Umbilical cord (tissue), 2 donors: ENCODE results near the gene FOXA3. TPM values are rescaled to one million over a fixed set of nuclear protein-coding genes. Genes with fewer than 3 reads are reported as not detected.

ENCODE experiments used
- DNase-seq: peaks from one replicate; pipeline ENCODE4 v3.0.0-alpha.2; 2015; ENCODE audit warnings: low spot score
- total RNA-seq: library from RNA; depleted of rRNA; stranded (reverse); fragments of >200 nt; gene quantifications from one replicate; pipeline ENCODE4 v1.2.3, GENCODE V29; 2014; ENCODE audit warnings: low replicate concordance; ENCODE audit not compliant: insufficient read depth

FOXA3 gene
- total RNA-seq, 1 donor from 2014 or later: not detected

DNA sequence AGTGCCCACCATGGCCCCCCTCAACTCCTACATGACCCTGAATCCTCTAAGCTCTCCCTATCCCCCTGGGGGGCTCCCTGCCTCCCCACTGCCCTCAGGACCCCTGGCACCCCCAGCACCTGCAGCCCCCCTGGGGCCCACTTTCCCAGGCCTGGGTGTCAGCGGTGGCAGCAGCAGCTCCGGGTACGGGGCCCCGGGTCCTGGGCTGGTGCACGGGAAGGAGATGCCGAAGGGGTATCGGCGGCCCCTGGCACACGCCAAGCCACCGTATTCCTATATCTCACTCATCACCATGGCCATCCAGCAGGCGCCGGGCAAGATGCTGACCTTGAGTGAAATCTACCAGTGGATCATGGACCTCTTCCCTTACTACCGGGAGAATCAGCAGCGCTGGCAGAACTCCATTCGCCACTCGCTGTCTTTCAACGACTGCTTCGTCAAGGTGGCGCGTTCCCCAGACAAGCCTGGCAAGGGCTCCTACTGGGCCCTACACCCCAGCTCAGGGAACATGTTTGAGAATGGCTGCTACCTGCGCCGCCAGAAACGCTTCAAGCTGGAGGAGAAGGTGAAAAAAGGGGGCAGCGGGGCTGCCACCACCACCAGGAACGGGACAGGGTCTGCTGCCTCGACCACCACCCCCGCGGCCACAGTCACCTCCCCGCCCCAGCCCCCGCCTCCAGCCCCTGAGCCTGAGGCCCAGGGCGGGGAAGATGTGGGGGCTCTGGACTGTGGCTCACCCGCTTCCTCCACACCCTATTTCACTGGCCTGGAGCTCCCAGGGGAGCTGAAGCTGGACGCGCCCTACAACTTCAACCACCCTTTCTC, 8.2 kb downstream of the FOXA3 start:
- DNase-seq: no peak

DNA sequence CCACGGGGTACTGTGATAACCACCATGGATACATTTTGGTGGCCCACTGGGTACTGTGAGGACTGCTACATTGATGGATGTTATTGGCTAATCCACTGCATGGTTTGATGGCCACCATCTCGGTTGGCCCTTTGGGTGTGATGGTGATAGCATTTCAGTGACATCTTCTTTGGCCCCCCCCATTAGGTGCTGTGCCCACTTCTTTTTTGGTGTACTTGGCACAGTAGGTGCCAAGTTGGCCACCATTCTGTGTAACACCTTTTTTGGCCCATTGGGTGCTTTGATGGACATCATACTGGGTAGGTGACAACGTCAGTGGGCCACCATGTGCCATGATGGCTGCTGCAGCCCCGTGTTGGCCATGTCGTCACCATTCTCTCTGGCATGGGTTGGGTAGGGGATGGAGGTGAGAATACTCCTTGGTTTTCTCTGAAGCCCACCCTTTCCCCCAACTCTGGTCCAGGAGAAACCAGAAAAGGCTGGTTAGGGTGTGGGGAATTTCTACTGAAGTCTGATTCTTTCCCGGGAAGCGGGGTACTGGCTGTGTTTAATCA, 9.2 kb downstream of the FOXA3 start:
- DNase-seq: no peak

DNA sequence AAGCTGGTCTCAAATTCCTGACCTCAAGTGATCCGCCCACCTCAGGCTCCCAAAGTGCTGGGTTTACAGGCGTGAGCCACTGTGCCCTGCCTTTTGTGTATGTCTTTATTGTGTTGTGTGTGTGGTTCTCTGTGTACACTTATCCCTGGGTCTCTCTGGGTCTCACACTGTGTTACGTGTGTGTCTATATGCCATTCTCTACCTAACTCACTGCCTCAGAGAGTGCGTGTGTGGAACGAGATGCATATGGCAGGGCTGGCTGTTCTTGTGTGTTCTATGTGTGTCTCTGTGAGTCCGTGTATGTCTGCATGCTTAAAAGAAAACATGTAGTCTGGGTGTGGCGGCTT, 10.5 kb downstream of the FOXA3 start:
- DNase-seq: no peak

DNA sequence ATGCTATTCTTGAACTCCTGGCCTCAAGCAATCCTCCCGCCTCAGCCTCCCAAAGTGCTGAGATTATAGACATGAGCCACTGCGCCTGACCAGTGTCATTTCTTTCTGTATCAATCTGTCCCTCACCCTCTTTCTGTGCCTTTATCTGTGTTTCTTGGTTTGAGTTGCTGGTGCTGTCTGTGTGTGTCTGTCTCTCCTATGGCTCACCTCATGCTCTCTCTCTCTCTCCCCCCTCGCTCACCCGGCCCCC, 12.0 kb downstream of the FOXA3 start:
- DNase-seq: no peak

DNA sequence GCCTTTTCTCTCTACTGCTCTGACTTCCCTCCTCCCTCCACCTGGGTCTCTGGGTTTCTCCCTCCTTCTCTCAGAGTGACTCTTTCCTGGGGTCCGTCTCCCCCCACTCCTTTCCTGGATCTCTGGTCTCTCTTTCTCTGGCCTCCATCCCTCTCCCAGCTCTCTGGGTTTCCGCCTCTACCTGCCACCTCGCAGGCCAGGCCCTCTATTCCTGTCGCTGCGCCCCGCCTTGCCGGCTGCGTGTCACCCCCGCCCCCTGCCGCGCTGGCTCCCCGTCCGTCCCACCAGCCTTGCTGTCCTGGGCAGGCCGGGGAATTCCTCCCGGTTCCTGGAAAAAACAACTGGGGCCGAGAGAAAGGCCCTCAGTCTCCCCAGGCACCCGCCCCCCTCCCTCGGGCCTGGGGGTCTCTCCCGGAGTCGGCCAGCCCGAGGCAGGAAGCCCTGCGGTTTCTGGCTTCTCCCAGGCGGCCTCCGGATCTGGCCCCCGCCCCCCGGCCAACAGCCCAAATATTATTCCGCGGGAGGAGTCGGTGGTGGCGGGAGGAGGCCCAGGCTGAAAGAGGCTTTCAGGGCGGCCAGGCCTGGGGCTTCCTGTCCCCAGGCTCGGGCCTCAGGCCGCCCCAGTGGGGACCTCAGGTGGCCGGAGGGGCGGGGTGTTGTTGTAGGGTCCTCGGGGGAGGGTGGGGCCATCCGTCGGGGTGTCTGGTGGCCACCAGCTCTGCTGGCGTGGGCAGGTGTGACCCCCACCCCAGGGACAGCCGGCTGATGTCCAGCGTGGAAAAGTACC, 12.5 kb downstream of the FOXA3 start:
- DNase-seq: peak; percentile 65

DNA sequence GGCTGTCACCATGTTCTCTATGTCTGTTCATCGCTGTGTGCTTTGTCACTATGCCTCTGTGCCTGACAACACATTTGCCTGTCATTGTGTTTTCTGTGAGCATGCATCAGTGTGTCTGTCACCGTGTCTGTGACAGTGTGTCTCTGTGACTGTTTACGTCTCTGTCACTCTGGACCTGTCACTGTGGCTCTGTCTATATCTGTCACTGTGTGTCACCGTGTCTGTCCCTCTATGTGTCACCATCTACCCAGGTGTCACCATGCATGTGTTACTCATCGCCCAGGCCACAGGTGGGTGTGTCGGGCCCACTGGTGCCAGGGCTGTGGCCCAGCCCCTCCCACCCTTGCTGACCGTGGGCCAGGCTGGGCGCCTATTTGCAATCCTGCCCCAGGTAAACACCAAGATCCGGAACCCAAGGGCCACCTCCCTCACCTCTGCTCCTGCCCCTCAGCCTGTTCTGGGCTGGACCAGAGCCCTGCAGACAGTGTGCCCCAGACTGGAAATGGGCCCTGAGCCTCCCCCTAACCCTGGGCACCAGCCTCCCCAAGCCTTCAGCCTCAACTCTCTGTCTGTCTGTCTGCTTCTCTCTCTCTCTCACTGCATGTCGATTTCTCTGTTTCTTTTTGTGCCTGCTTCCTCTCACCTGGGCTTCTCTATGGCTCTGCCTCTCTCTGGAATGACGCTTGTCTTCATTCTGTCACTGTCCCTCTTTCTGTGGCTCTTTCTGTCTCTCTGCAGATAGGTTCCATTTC, 14.1 kb downstream of the FOXA3 start:
- DNase-seq: no peak

DNA sequence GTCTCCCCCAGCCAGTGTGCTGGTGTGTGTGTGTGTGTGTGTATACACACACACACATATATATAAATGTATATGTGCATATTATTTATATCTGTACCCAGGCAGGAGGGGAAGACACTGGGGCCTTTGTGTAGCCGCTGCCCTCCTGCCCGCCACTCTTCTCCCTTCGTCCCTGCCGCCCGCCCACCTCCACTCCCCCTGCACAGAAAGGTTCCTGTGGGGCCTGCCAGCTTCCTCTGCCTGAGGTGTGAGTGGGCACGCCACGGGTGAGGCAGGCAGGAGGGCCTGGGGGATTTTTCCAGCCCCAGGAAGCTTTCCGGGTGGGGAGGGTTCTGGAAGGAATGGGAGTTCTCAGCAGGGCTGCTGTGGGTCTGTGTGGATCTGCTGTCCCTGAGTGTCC, 14.9 kb downstream of the FOXA3 start:
- DNase-seq: no peak

DNA sequence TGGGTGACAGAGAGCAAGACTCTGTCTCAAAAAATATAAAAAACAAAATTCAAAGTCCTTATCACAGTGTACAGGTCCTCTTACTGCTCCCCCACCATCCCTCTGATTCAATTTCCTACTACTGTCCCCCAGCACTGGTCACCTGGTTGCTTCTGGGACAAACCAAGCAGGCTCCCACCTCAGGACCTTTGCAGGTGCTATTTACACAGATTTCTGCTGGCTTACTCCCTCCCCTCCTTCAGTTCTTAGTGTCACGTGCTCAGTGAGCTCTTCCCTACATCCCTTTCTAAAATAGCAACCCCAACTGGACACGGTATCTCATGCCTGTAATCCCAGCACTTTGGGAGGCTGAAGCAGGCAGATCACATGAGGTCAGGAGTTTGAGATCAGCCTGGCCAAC, 15.8 kb downstream of the FOXA3 start:
- no peak for DNase-seq

DNA sequence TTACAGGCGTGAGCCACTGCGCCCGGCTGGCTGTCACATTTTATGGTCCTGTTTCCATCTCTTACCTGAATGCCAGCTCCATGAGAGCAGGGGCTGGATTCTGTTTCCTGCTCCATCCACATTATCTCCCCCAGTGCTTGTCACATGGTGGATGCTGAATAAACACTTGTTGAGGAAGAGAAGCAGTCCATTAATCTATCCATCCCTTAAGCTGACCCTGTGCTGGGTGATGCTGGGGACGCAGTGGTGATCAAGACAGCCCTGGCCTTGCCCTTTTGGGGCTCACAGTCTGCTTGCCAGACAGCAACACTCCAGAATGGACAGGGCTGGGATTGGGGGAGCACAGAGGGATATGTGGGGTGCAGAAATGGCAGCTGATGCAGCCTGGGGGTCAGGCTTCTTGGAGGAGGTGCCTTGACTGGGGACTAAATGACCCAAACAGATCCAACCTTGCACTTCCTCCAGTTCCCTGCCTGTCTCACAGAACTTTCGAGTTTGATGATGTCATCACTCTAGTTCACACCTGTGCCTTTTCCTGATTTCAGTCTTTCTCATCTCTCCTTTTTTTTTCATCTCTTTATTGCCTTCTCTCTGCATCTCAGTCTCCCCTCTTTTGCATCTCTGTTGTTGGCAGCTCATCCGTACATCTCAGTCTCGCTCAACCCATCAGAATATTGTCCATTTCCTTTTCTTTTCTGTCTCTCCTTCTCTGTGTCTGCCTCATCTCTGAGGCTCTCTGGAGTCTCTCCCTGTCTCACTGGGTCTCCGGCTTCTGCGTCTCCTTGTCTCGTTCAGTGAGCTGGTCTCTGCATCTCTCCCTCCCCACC, 17.2 kb downstream of the FOXA3 start:
- no peak for DNase-seq

DNA sequence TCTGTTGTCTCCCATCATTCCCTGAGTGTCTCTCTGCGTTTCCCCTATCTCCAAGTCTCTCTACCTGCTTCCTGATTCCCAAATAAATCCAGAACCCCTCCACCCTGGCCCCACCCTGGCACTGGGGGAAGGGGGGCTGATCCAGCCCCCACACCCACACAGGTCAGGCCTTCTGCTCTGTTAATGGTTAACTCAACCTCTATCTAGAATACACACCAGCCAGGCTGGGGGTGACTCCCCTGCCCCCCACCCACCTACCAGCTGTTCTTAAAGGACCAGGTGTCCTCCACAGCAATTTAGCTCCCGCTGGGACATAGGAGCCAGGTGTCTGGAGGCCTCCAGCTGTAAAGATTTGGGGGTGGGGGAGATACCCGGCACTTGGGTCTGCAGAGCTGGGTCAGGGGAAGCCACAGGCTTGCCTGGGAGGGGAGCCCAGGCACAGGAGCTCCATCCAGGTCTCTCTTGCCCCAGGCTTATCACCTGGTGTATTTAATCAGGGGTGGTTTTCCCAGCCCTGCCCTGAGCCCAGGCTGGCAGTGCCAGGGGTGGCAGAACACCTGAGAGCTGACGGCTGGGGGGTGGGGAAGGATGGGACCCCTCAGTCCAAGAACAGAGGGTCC, 17.9 kb downstream of the FOXA3 start:
- no peak for DNase-seq

DNA sequence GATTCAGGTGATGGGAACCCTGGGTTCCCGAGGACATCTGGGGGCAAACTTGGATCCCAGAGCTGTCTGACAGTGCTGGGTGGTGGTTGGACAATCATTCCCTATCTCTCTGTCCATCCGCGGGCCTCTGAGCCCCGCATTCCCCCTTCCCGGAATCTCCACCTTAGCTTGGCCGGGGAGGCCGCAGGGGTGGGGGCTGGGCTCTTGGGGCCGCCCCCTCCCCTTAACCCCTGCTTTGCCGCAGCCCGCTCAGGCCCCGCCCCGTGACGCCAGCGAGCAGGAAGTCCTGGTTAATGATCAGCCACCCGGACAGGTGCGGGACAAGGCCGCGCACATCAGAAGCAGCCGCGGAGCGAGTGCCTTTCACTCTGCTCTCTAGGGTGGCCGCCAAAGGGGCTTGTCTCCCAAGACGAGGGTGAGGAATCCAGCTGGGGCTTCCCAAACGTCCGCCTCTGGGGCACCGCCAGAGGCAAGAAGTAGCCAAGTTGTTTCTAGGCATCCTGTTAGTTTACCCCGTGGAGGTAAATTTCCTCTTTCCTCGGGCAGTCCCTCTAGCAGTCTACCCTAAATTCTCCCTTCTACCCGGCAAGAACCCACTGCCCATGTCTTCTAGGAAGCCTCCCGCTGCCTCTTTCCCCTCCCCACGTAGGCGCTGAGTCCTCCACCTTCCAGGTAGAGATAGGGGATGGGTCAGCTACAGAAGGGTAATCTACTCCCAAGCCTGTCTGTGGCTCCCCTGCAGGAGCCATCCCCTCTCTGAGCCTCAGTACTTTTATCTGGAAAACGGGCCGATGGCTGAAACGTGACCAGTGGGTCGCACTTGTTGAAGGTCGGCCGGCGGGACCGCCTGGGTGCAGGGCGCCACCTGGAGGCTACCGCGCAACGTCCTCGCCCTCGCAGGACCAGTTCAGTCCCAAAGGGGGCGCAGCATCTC, 18.8 kb downstream of the FOXA3 start:
- peak; percentile 81 for DNase-seq

DNA sequence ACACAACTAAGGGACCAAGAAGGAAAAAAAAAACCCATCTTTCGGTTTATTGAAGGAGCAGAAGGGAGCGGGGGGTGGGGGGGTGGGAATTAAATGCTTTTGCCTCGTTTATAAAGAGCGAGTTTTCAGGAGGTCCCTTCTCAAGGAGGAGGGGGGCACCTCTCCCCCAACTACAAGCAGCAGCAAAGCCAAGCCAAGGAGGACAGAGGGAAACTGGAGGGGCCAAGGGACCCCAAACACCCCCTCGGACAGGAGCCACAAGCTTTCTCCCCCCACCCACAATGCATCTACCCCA, 19.4 kb downstream of the FOXA3 start:
- no peak for DNase-seq

DNA sequence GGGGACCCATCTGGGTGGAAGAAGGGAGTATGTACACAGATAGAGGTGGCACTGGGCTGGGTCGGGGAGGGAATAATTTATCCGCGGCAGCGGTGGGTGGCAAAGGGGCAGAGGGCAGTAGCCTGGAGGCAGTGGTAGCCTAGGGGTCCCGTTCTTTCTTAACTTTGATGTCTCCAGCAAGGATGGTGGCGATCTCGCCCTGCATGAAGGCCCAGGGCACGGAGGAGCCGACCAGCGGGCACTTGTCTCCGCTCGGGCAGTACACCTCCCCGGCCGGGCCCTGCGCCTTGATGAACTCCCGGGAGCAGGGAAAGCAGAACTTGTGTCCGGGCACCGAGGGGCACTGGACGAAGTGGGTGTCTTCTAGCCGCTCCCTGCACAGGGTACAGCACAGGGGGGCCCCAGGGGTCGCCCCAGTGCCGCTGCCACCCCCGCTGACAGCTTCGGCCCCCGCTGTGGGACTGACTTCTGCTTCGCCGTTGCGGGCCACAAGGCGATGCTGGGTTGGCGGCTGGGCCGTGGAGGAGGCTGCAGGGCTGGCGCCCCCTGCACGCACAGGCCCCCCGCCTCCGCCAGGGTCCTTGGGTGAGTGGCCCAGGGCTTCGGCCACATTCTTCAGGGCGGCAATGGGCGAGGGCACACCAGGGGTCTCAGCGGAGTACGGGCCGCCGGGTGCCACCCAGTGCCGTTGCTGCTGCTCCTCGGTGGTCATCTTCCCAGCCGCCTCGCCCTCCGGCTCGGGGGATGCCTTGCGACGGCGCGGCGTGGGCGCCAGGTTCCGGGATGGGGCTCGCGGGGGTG, 20.0 kb downstream of the FOXA3 start:
- no peak for DNase-seq

DNA sequence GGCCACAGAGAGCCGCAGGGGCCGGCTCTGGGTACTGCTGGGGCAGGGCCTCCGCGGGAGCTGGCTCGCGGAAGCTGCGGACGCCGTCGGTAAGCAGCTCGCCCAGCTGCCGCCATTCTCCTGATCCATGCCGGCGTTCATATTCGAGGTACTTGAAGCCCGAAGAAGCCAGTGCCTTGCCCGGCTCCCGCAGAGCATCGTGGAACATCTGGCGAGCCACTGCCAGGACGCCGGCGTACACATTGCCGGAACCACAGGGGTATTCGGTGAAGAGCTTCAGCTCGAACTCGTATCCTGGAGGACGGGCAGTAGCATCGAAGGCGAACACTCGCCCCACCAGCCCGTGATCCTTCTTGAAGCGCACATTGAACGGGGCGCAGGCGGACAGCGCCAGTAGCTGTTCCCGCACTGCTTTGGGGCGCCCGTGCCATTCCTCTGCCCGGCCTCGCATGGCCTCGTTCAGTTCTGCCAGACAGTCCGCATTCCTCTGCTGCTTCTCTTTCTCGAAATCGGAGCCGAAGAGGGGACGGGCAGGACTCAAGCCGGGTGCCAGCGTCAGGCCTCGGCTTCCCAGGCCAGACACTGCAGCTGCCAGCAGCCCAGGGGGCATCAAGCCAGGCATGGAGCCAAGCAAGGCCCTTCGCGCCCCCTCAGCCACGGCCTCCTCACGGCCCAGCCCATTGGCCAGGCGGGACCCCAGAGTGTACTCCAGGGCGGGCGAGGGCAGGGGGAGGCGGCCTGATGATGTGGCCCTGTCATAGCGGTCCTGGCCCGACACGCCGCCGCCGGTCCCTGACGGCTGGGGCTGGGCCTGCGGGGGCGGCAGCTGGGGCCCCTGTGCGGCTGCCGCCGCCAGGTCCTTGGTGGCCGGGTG, 20.8 kb downstream of the FOXA3 start:
- DNase-seq: no peak

DNA sequence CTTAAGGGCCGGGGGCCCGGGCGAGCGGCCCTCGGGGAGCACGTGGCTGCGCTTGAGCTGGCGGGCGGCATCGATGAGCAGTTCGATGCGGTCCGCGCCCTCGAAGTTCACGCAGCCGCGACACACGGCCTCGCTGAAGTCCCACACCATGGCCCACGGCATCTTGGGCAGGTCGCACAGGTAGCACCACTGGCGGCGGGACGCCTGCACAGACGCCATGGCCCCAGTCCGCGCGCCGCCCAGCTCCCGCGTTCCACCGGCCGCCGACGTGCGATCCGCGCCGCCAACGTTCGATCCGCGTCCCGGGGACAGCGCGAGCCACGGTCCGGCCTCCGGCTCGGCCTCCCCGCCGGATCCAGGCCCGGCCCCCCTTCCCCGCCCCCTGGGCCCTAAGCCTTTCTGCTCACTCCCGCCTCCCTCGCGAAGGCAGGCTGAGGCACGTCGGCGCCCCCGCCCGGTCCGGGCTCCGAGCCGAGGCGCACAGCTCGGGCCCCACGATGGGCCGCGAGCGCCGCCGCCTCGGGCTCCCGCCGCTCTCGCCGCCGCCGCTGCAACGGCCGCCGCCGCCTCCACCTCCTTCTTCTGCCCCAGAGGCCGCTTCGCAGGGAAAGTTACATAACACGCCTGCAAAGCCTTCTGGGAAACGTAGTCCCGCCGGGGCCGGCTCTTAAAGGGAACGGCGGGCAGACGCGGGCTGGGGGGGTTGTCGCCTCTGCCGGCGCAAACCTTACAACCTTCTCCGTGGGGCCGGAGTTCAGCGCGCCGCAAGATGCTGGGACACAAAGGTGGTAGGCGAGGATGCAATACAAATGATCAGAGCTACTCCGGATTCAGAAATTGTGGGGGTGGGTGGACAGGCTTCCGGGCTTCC, 21.7 kb downstream of the FOXA3 start, which contains the start of gene IRF2BP1:
IRF2BP1 (minus strand) TSS at position 586 of the 871 bp plus-strand sequence; CDS start at position 219, 367 bp downstream.
- peak; percentile 97 for DNase-seq

DNA sequence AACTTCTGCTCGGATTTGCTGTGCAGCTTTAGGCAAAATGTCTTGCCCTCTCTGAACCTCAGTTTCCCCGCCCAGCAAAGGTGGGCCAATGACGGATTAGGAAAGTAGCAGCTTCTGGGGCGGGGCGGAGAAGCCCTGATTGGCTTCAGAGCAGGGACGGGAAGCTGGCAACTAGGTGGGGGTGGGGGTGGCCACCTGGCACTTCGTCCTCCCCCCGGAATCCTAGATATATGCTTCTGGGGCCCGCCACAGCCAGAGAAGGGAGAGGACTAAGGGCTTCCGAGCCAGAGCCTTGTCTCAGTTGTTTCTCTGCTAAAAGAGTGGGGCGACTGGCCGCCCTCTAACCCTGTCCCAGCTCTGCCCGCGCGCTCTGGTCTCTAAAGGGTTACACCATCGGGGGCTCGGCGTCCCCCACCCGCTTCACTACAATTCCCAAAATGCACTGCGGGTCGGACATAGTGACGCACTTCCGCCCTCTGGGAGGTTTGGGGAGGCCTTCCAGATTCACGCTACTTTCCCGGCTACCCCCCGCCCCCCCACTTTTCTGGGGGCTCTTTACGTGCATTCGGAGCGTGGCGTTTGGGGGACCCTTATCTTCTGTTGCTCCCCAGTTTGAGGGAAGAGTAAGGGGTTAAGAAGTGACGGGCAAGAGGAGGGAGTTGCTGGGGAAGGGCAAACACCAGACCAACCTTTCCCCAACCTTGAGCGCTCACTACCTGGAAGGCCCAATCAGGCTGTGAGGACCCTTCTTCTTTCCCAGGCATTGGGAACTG, 22.5 kb downstream of the FOXA3 start:
- DNase-seq: peak; percentile 97
